ENCODE measurements around the gene CACTIN. TPM values are rescaled to one million over a fixed set of nuclear protein-coding genes. Genes with fewer than 3 reads are reported as not detected.

The CACTIN gene
- total and polyA plus RNA-seq, 2 of the 4 experiments (the other 2 are of a cell fraction): 10.8 to 19.5 TPM

DNA sequence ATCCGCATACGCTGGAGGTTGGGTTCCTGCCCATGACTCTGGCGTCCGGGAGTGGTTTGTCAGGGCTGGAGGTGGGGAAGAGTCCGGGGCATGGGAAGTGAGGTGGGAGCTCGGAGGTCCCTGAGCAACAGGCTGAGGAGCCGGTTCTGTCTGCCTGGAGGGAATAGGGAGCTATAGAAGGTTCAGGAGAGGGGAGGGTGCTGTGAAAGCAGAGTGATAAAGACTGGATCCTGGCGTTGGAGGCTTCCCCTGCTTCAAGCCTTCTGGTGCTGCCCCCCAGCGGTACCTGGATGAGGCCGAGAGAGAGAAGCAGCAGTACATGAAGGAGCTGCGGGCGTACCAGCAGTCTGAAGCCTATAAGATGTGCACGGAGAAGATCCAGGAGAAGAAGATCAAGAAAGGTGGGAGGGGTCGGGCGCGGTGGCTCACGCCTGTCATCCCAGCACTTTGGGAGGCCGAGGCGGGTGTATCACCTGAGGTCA is 51.3 kb downstream of the CACTIN start:
- Histone ChIP-seq H4K5ac (ENCODE audit: low read depth, low read length) (no peak overlapping the region), H2AK5ac (ENCODE audit: low read depth, low read length) (no peak overlapping the region; the same call in 1 of the 2 replicates), H3K4me1 (ENCODE audit: control insufficient read depth, insufficient read depth, low read length) (no peaks in the 10 kb centered on the region), H3K9me3 (ENCODE audit: control insufficient read depth, insufficient read depth, low read length) (no peaks in the 10 kb centered on the region), H3K9me1 (ENCODE audit: insufficient read depth, low read length) (peaks cover 10% of the 10 kb centered on the region), H3K9ac (ENCODE audit: low read depth, low read length) (no peak overlapping the region), H3K27me3 (ENCODE audit: control insufficient read depth, insufficient read depth, low read length) (no peaks in the 10 kb centered on the region), H4K8ac (ENCODE audit: low read depth in 2 of 2, low read length in 2 of 2) (no peak overlapping the region), H3K36me3 (ENCODE audit: control insufficient read depth, insufficient read depth, low read length) (peaks cover 15% of the 10 kb centered on the region; the same call in 1 of the 2 replicates), H4K20me1 (ENCODE audit: insufficient read depth, low read length) (peaks cover 11% of the 10 kb centered on the region; the same call in 1 of the 2 replicates), H3K4ac (ENCODE audit: low read depth, low read length) (no peak overlapping the region), H2BK5ac (ENCODE audit: low read depth, low read length, poor library complexity, severe bottlenecking) (no peak overlapping the region), H3K4me2 (ENCODE audit: low read depth, low read length) (no peak overlapping the region), H3K23ac (ENCODE audit: low read depth, low read length) (no peak overlapping the region), H2BK20ac (ENCODE audit: low read depth, low read length) (no peak overlapping the region), H3K4me3 (ENCODE audit: insufficient read depth, low read depth, low read length) (no peak overlapping the region), H3K27ac (ENCODE audit: insufficient read depth, low read length) (no peak overlapping the region), H4K91ac (ENCODE audit: insufficient read depth, low read depth, low read length) (no peak overlapping the region), H3K79me1 (ENCODE audit: low read depth in 1 of 2, low read length in 2 of 2) (peaks cover 7 to 22% of the 10 kb centered on the region in 2 experiments; a peak in 3 of 4 replicates), H3K56ac (ENCODE audit: extremely low read depth, insufficient read depth, low read length) (no peak overlapping the region), H3K18ac (ENCODE audit: low read depth, low read length) (no peak overlapping the region), H3K14ac (replicated peaks; ENCODE audit: low read depth, low read length) (no peak overlapping the region), H2AK9ac (replicated peaks; ENCODE audit: low read depth, low read length, poor library complexity) (peak overlapping the region; percentile 15), H2AFZ (replicated peaks; ENCODE audit: low read length, poor library complexity) (no peak overlapping the region), H2BK120ac (ENCODE audit: low read depth, low read length) (no peak overlapping the region), H2BK15ac (ENCODE audit: low read depth, low read length) (no peak overlapping the region)
- no TSS peak for BruUV-seq (replicated peaks)
- POLR2A ChIA-PET (ENCODE audit: unreplicated experiment): no interaction called here
- in situ Hi-C loops (cut with MboI; ENCODE audit: low sequenced_read_pairs) (no loop called here), intact Hi-C loops (cut with micrococcal nuclease) (no loop called here), dilution Hi-C loops (cut with HindIII; ENCODE audit: low sequenced_read_pairs, unreplicated experiment) (no loop called here)
- ATAC-seq (ENCODE audit: low read depth) (no peak), DNase-seq (peak; percentile 16)
- 96% methylated on average over 7 of the region's 19 CpGs; no CpG with 5 or more reads in 1 of the 2 experiments for WGBS, 2 experiments (ENCODE audit: extremely low coverage in 2 of 2, insufficient read length in 1 of 2)
- TF ChIP-seq RAD21 (IDR thresholded peaks at IDR 0.05; ENCODE audit: low read length) (peak; percentile 27; the same call in 1 of the 2 replicates), CTCF (conservative IDR thresholded peaks at IDR 0.05; ENCODE audit: low read depth, low read length) (0 out of 2 replicates have a peak, but pooled peaks have one; percentile 22), CHD1 (IDR thresholded peaks at IDR 0.05; ENCODE audit: low read depth, low read length) (no peak), RFX5 (IDR thresholded peaks at IDR 0.05; ENCODE audit: low read depth, low read length) (no peak)
- TF ChIP-seq, protein P1, sequence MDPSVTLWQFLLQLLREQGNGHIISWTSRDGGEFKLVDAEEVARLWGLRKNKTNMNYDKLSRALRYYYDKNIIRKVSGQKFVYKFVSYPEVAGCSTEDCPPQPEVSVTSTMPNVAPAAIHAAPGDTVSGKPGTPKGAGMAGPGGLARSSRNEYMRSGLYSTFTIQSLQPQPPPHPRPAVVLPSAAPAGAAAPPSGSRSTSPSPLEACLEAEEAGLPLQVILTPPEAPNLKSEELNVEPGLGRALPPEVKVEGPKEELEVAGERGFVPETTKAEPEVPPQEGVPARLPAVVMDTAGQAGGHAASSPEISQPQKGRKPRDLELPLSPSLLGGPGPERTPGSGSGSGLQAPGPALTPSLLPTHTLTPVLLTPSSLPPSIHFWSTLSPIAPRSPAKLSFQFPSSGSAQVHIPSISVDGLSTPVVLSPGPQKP (IDR thresholded peaks at IDR 0.05; ENCODE audit: borderline replicate concordance, low read depth, low read length): no peak
- CTCF ChIA-PET: no interaction called here

Measured in IMR-90 (cell line).